Esophagus muscularis mucosa (tissue), 3 donors: ENCODE results near the gene GRID2.

Experiments used
- POLR2AphosphoS5 ChIP-seq, 2 donors: sonication (generic); formaldehyde crosslinking; IDR thresholded peaks; one replicate each; pipeline ENCODE4 v1.6.1; 2017; ENCODE audit warnings: antibody characterized with exemption in 2 of 2
- TF ChIP-seq, protein P1 (sequence below), 3 experiments: fragments of 200-600 bp in 2 of 3; fragments of 450-650 bp in 1 of 3; sonication (generic) in 2 of 3; IDR thresholded peaks; one replicate each; pipeline ENCODE4 v1.5.1; 2017 to 2019; ENCODE audit warnings: antibody characterized with exemption in 3 of 3, mild to moderate bottlenecking in 2 of 3, moderate library complexity in 1 of 3

DNA sequence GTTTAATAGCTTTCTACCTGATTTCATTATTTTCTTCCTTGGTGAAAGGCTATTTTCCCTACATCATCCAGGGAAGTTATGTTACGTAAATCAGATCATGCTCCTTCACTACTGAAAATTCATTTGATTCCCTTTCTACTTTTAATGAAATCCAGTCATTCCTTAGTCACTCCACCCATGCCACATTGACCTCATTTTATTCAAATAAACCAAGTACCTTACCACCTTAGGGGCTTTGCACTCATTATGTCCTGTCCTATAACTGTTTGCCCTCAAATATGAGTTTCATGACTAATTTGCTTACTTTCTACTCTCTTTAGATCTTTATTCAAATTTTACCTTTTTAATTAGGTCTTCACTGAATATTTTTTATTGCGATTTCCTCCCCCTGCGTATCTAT lies 374.0 kb downstream of the GRID2 start:
- TF ChIP-seq, protein P1, sequence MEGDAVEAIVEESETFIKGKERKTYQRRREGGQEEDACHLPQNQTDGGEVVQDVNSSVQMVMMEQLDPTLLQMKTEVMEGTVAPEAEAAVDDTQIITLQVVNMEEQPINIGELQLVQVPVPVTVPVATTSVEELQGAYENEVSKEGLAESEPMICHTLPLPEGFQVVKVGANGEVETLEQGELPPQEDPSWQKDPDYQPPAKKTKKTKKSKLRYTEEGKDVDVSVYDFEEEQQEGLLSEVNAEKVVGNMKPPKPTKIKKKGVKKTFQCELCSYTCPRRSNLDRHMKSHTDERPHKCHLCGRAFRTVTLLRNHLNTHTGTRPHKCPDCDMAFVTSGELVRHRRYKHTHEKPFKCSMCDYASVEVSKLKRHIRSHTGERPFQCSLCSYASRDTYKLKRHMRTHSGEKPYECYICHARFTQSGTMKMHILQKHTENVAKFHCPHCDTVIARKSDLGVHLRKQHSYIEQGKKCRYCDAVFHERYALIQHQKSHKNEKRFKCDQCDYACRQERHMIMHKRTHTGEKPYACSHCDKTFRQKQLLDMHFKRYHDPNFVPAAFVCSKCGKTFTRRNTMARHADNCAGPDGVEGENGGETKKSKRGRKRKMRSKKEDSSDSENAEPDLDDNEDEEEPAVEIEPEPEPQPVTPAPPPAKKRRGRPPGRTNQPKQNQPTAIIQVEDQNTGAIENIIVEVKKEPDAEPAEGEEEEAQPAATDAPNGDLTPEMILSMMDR (IDR thresholded peaks at IDR 0.05) = no peak
- no peak for TF ChIP-seq POLR2AphosphoS5 (IDR thresholded peaks at IDR 0.05)
